Muscle of leg (tissue), 11 donors: ENCODE results near the gene NBPF12. TPM values are rescaled to one million over a fixed set of nuclear protein-coding genes. Genes with fewer than 3 reads are reported as not detected.
"Not testable (repeated sequence)": the region's sequence is repeated elsewhere in the genome, so short reads cannot be mapped to it uniquely, and the experiment has no call there.

Source experiments
- DNase-seq: peaks from one replicate; pipeline ENCODE4 v3.0.0; 2013
- H3K27ac ChIP-seq: one replicate; pipeline ENCODE4 v1.5.1; 2013; ENCODE audit warnings: mild to moderate bottlenecking, low read length, control low read depth
- H3K27me3 ChIP-seq: one replicate; pipeline ENCODE4 v1.6.1; 2013; ENCODE audit warnings: low read length; ENCODE audit not compliant: control insufficient read depth, insufficient read depth
- H3K36me3 ChIP-seq: one replicate; pipeline ENCODE4 v1.6.1; 2013; ENCODE audit warnings: low read length; ENCODE audit not compliant: control insufficient read depth, insufficient read depth
- H3K4me1 ChIP-seq: one replicate; pipeline ENCODE4 v1.6.1; 2013; ENCODE audit warnings: low read length; ENCODE audit not compliant: control insufficient read depth, insufficient read depth
- H3K4me3 ChIP-seq: one replicate; pipeline ENCODE4 v1.5.1; 2013; ENCODE audit warnings: low read length, control low read depth
- H3K9me3 ChIP-seq: replicated peaks from 2 replicates; pipeline ENCODE4 v1.6.1; 2013; ENCODE audit warnings: low read depth, low read length; ENCODE audit not compliant: control insufficient read depth
- WGBS: methylation state at CpG from one replicate; pipeline ENCODE4 v1.1.5; 2013; ENCODE audit warnings: missing lambda C conversion rate; ENCODE audit not compliant: insufficient coverage; 5-methylcytosine and 5-hydroxymethylcytosine counted together
- polyA plus RNA-seq, 8 donors: library from polyadenylated mRNA; unstranded; fragments of 120-200 nt; gene quantifications; one replicate each; pipeline versions ENCODE4 v1.2.1 to v1.2.3, GENCODE V29; 2013; ENCODE audit warnings: inconsistent platforms in 1 of 8, low replicate concordance in 1 of 8; ENCODE audit not compliant: insufficient read length in 8 of 8, insufficient read depth in 1 of 8
- total RNA-seq: library from RNA; stranded (reverse); fragments of 120-200 nt; gene quantifications from one replicate; pipeline ENCODE4 v1.2.4, GENCODE V29; 2013

The NBPF12 gene
- total and polyA plus RNA-seq, 9 donors: 8.7 to 16.8 (median 12.2) TPM

DNA sequence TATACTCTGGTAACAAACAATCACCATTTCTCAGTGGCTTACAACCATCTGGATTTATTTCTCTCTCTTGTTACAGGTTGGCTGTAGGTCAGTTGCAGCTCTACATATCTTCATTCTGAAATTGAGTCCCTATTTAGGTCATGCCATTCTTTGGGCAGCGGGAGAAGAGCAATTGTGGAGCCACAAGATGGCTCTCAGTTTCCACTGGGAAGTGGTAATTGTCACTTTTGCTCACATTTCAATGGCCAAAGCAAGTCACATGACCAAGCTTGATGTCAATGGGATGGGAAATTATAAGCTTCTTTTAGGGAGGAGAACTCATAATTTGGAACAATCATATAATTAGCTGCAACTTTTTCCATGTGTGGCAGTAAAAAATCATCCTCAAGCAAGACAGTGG, 7.9 kb upstream of the NBPF12 start:
- not testable (repeated sequence) for H3K4me1 ChIP-seq, H3K9me3 ChIP-seq, H3K4me3 ChIP-seq, H3K27me3 ChIP-seq, DNase-seq, H3K36me3 ChIP-seq, H3K27ac ChIP-seq
- no CpG with 5 or more reads among the region's 1 CpG for WGBS

DNA sequence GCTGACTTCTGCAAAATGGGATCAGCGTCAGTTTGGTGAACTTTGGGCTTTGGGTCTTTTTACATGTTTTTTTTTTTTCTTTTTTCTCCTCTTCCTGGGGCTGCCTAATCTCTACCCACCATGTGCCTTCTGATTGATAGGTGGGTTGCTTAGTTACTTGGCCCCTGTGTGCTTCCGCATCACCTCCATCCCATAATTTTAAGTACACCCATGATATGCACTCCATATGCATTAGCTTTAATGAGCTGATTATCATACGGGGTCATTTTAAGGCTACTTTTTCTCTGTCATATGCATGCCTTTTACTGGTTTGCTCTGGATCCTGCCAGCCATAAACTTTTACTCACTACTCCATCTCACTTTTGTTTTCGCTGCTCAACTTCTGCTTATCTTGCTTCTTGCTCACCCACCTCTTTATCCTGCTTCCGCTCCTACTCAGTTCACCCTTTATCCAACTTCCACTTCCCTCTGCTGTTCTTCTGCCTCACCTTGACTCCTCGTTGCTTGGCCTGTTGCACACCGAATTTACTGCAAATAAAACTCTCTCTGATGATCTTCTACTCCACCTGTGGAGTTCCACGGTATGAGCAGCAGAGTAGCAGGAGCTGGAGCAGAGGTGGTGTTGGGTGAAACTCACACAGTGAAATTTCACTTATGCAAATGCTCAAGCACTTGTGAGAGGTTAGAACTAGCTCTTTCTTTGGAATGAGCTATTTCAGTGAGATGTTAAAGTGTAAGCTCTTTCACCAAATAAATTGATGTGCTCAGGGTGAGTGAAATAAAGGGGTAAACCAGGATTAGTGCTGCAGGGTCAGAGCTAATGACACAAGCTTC, 3.5 kb upstream of the NBPF12 start:
- not testable (repeated sequence) for H3K27ac ChIP-seq, H3K4me1 ChIP-seq, H3K27me3 ChIP-seq, DNase-seq, H3K36me3 ChIP-seq, H3K9me3 ChIP-seq, H3K4me3 ChIP-seq
- WGBS: 51% methylated on average over 2 of the region's 8 CpGs

DNA sequence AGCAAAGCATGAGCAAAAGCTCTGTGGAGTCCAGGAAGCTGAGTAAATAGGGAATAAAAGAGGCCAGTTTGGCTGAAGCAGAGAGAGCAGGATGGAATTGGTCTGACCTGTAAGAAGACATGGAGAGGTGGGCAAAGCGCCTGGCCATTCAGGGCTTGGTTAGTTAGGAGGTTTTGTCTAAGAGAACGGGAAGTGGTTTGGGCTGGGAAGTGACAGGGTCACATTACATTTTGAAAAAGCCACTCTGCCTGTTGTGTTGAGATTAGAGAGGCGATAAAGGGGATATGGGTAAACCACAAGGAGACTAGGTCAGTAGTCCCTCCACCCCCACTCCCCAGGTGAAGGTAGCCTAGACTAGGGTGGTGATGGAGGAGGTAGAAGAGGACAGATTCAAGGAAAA, 662 bp upstream of the NBPF12 start:
- H3K27me3 ChIP-seq, H3K4me3 ChIP-seq, DNase-seq, H3K36me3 ChIP-seq, H3K4me1 ChIP-seq, H3K9me3 ChIP-seq, H3K27ac ChIP-seq: not testable (repeated sequence)
- no CpG with 5 or more reads among the region's 3 CpGs for WGBS

DNA sequence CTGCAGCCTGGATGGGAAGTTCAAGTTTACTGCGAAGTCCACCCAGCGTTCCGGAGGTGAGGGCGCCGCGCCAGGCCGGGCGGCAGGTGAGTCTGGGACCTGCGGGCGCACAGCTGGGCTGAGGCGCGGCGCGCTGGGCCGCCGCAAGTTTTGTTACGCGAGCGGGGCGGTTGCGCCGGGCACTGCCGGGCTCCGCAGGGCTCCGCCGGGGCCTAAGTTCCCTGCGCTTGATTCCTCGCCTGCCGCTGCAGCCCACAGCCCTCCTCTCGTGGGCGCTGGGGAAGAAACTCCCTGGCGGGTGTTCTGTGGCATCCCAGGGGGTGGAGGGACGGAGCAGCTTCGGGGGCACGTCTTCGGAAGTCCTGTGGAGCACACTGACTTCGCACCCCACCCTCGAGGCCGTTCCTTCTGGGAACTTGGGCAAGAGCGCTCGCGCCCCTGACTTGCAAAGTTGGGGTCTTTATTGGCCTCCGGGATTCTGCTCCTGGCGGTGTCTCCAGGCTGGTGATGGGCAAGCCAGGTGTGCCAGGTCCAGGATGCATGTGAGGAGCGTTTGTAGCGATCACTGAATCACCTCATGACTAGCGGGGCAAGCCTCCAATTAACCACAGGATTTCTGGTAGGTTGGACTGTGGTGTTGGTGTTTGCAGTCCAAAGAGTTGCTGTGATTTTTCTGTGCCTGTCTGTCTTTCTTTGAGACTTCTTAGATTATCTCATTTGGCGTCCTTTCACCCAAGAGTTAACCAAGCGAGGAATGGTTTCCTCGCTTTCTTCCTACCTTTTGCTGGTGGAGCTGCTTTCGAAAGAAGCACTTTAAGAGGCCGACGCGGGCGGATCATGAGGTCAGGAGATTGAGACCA, 1.0 kb downstream of the NBPF12 start:
- not testable (repeated sequence) for H3K9me3 ChIP-seq, H3K27me3 ChIP-seq, H3K4me1 ChIP-seq, H3K36me3 ChIP-seq, H3K27ac ChIP-seq
- 3% methylated on average over 21 of the region's 55 CpGs for WGBS
- peak; percentile 30 for DNase-seq
- H3K4me3 ChIP-seq: peak overlapping the region; percentile 62

DNA sequence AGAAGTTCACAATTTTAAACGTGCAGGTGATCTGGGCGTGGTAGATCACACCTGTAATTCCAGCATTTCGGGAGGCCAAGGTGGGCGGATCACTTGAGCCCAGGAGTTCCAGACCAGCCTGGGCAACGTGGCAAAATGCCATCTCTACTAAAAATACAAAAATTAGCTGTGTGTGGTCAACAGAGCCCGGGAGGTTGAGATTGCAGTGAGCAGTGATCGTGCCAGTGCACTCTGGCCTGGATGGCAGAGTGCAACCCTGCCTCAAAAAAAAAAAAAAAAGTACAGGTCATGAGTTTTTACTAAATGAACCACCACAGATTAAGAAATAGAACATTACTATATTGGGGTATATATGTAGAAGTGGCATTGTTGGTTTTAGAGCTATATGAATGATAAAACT, 2.2 kb downstream of the NBPF12 start:
- WGBS: no CpG with 5 or more reads among the region's 7 CpGs
- not testable (repeated sequence) for H3K27me3 ChIP-seq, H3K4me1 ChIP-seq, H3K27ac ChIP-seq, DNase-seq, H3K4me3 ChIP-seq, H3K9me3 ChIP-seq, H3K36me3 ChIP-seq

DNA sequence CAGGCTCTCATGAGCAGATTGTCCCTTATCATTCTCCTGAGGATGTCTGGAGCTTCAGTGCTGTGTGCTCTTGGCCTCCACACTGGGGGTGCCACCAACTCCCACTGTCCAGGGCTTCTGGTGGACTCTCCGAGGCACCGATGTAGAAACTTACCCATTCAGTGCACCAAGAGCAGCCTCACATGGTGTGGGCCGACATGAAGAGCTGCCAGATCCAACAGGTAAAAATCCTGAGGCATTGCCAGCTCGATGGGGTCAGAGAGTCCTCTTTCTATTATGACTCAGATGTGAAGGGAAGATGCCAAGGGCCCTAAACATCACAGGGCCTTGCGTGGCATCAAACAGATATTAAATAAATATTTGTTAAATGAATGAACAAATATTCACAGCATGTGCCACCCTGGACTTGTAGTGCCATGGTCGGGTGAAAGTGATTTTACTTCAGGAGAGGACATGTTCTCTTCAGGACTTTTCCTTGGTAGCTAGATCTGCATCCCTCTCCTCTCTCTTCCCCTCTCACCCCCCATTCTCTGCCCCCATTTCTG, 5.3 kb downstream of the NBPF12 start:
- not testable (repeated sequence) for H3K4me1 ChIP-seq, H3K27me3 ChIP-seq, H3K9me3 ChIP-seq, H3K36me3 ChIP-seq, H3K4me3 ChIP-seq, H3K27ac ChIP-seq, DNase-seq
- no CpG with 5 or more reads among the region's 6 CpGs for WGBS

DNA sequence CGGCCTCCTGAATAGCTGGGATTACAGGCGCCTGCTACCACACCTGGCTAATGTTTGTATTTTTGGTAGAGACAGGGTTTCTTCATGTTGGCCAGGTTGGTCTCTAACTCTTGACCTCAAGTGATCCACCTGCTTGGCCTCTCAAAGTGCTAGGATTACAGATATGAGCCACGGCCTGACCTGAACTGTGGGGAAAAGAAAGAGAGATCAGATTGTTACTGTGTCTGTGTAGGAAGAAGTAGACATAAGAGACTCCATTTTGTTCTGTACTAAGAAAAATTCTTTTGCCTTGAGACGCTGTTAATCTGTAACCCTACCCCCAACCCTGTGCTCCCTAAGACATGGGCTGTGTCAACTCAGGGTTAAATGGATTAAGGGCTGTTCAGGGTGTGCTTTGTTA, 10.0 kb downstream of the NBPF12 start:
- H3K36me3 ChIP-seq: not testable (repeated sequence)

DNA sequence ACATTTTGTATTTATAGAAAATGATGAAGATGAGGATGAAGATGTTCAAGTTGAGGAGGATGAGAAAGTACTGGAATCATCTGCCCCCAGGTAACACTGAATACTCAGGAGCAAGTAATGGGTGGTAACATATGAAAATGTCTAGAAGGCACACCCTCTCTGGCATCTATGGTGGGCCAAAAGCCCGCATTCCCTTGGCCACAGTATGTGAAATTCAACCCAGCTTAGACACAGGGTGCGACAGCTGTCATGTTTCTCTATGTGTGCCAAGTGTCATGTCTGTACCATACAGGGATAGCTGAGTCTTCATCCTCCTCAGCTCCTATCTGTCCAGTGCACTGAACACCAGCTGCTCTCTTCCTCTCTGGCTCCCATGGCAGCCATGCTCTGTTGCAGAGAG, 26.2 kb downstream of the NBPF12 start:
- H3K36me3 ChIP-seq, H3K27ac ChIP-seq, H3K9me3 ChIP-seq, H3K4me3 ChIP-seq, H3K27me3 ChIP-seq, H3K4me1 ChIP-seq: not testable (repeated sequence)
- DNase-seq: peak; percentile 82
- no CpG with 5 or more reads among the region's 2 CpGs for WGBS

More for the DNA sequence above, 10.0 kb downstream of the NBPF12 start:
- WGBS: no CpG with 5 or more reads among the region's 4 CpGs
- H3K9me3 ChIP-seq, H3K27ac ChIP-seq, DNase-seq, H3K4me1 ChIP-seq, H3K27me3 ChIP-seq, H3K4me3 ChIP-seq: not testable (repeated sequence)

DNA sequence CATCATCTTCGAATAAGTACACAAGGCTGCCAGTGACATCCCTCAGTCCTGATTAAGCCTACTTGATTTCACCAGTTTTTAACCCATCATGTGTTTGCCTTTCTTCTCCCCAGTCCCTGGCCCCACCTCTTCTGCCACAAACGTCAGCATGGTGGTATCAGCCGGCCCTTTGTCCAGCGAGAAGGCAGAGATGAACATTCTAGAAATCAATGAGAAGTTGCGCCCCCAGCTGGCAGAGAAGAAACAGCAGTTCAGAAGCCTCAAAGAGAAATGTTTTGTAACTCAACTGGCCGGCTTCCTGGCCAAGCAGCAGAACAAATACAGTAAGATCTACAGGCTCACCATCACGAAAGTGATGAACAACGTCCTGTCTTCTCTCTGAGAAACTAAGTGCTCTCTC, 28.2 kb downstream of the NBPF12 start:
- WGBS: no CpG with 5 or more reads among the region's 8 CpGs

DNA sequence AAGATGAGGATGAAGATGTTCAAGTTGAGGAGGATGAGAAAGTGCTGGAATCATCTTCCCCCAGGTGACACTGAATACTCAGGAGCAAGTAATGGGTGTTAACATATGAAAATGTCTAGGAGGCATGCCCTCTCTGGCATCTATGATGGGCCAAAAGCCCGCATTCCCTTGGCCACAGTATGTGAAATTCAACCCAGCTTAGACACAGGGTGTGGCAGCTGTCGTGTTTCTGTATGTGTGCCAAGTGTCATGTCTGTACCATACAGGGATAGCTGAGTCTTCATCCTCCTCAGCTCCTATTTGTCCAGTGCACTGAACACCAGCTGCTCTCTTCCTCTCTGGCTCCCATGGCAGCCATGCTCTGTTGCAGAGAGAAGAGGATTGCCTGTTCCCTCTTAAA, 32.5 kb downstream of the NBPF12 start:
- not testable (repeated sequence) for H3K27ac ChIP-seq, H3K4me3 ChIP-seq, H3K36me3 ChIP-seq, H3K4me1 ChIP-seq, H3K9me3 ChIP-seq, H3K27me3 ChIP-seq
- peak; percentile 76 for DNase-seq
- no CpG with 5 or more reads among the region's 2 CpGs for WGBS

More for the DNA sequence above, 28.2 kb downstream of the NBPF12 start:
- not testable (repeated sequence) for H3K9me3 ChIP-seq, DNase-seq, H3K4me3 ChIP-seq, H3K27me3 ChIP-seq, H3K36me3 ChIP-seq, H3K4me1 ChIP-seq, H3K27ac ChIP-seq
